Measurements from ENCODE around the gene OR10X1.

DNA sequence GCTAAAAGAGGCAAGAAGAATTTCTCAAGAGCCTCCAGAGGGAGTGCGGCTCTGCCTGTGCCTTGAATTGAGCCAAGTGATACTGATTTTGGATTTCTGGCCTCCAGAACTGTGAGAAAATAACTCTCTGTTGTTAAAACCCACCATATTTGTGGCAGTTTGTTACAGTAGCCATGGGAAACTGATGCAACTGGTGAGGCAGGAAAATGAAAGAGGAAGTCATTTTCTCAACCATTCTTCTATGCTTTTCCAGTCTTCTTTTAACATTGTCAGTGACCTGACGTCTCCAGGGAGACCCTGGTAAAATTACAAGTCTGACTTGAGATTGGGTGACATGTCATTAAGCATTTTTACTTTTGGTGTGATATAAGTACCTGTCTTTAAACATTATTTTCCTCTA, 15.1 kb downstream of the OR10X1 start:
- TF ChIP-seq, protein P1, sequence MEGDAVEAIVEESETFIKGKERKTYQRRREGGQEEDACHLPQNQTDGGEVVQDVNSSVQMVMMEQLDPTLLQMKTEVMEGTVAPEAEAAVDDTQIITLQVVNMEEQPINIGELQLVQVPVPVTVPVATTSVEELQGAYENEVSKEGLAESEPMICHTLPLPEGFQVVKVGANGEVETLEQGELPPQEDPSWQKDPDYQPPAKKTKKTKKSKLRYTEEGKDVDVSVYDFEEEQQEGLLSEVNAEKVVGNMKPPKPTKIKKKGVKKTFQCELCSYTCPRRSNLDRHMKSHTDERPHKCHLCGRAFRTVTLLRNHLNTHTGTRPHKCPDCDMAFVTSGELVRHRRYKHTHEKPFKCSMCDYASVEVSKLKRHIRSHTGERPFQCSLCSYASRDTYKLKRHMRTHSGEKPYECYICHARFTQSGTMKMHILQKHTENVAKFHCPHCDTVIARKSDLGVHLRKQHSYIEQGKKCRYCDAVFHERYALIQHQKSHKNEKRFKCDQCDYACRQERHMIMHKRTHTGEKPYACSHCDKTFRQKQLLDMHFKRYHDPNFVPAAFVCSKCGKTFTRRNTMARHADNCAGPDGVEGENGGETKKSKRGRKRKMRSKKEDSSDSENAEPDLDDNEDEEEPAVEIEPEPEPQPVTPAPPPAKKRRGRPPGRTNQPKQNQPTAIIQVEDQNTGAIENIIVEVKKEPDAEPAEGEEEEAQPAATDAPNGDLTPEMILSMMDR (IDR thresholded peaks at IDR 0.05; ENCODE audit: low read depth, low read length, poor library complexity, severe bottlenecking): no peak
- TF ChIP-seq EZH2phosphoT487 (IDR thresholded peaks at IDR 0.05; ENCODE audit: borderline replicate concordance, low read length): no peak
